NB4 (cell line): ENCODE data around the gene NDUFS8.

Source experiments
- MYC ChIP-seq: IDR thresholded peaks from 2 replicates; pipeline ENCODE4 v1.6.1; 2011; ENCODE audit warnings: low read depth, low read length
- POLR2A ChIP-seq: IDR thresholded peaks from 2 replicates; pipeline ENCODE4 v1.6.1; 2011; ENCODE audit warnings: mild to moderate bottlenecking; ENCODE audit not compliant: insufficient read length; ENCODE audit errors: extremely low read depth
- TF ChIP-seq, protein P1 (sequence below): IDR thresholded peaks from one replicate; pipeline ENCODE4 v1.5.1; 2012; ENCODE audit warnings: low read depth, low read length

- no peak for TF ChIP-seq POLR2A
- no peak for TF ChIP-seq MYC
- TF ChIP-seq, protein P1, sequence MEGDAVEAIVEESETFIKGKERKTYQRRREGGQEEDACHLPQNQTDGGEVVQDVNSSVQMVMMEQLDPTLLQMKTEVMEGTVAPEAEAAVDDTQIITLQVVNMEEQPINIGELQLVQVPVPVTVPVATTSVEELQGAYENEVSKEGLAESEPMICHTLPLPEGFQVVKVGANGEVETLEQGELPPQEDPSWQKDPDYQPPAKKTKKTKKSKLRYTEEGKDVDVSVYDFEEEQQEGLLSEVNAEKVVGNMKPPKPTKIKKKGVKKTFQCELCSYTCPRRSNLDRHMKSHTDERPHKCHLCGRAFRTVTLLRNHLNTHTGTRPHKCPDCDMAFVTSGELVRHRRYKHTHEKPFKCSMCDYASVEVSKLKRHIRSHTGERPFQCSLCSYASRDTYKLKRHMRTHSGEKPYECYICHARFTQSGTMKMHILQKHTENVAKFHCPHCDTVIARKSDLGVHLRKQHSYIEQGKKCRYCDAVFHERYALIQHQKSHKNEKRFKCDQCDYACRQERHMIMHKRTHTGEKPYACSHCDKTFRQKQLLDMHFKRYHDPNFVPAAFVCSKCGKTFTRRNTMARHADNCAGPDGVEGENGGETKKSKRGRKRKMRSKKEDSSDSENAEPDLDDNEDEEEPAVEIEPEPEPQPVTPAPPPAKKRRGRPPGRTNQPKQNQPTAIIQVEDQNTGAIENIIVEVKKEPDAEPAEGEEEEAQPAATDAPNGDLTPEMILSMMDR: no peak
Measured at GRCh38 chr11:68047437-68048290, 17.2 kb downstream of the NDUFS8 start.
